CD4-positive, alpha-beta T cell treated with Interleukin-15 for 1 hour (primary cell): ENCODE data around the gene ZNF195.
"Not testable (repeated sequence)": the region's sequence is repeated elsewhere in the genome, so short reads cannot be mapped to it uniquely, and the experiment has no call there.

Experiments used
- DNase-seq: peaks from one replicate; pipeline ENCODE4 v3.0.0-alpha.2; 2020

ZNF195 gene

GRCh38 chr11:3346587-3346986, 32.4 kb downstream of the ZNF195 start:
- DNase-seq: no peak

GRCh38 chr11:3345736-3346135, 33.2 kb downstream of the ZNF195 start:
- no peak for DNase-seq

- DNase-seq: no peak
Observed at GRCh38 chr11:3344327-3345174, 34.4 kb downstream of the ZNF195 start.

- no peak for DNase-seq
Observed at GRCh38 chr11:3342709-3343108, 36.2 kb downstream of the ZNF195 start.

- no peak for DNase-seq
Observed at GRCh38 chr11:3341298-3341697, 37.6 kb downstream of the ZNF195 start.

GRCh38 chr11:3340025-3340424, 38.9 kb downstream of the ZNF195 start:
- no peak for DNase-seq

- DNase-seq: no peak
Observed at GRCh38 chr11:3339340-3339624, 39.7 kb downstream of the ZNF195 start.

- no peak for DNase-seq
Observed at GRCh38 chr11:3338569-3339339, 40.2 kb downstream of the ZNF195 start.

- not testable (repeated sequence) for DNase-seq
Observed at GRCh38 chr11:3336420-3336819, 42.5 kb downstream of the ZNF195 start.

GRCh38 chr11:3333157-3333556, 45.8 kb downstream of the ZNF195 start:
- DNase-seq: not testable (repeated sequence)

GRCh38 chr11:3331078-3331477, 47.9 kb downstream of the ZNF195 start:
- not testable (repeated sequence) for DNase-seq

- DNase-seq: not testable (repeated sequence)
Observed at GRCh38 chr11:3330064-3330463, 48.9 kb downstream of the ZNF195 start.

- DNase-seq: not testable (repeated sequence)
Observed at GRCh38 chr11:3328503-3328902, 50.4 kb downstream of the ZNF195 start.

GRCh38 chr11:3326450-3326849, 52.5 kb downstream of the ZNF195 start:
- DNase-seq: not testable (repeated sequence)

- not testable (repeated sequence) for DNase-seq
Observed at GRCh38 chr11:3324724-3325123, 54.2 kb downstream of the ZNF195 start.
